Measurements from ENCODE around the gene THSD7B.

Gene THSD7B

GRCh38 chr2:137508739-137509384 is 743.5 kb downstream of the THSD7B start:
- TF ChIP-seq CTCF (IDR thresholded peaks at IDR 0.05; ENCODE audit: control insufficient read depth, insufficient read depth, low read depth, low read length, missing control alignments): no peak
- no peak overlapping the region for H3K4me3 ChIP-seq (ENCODE audit: control insufficient read depth, low read depth, low read length)
- no peak for DNase-seq (ENCODE audit: low read depth)

- no peak for DNase-seq (ENCODE audit: low read depth)
- TF ChIP-seq CTCF (IDR thresholded peaks at IDR 0.05; ENCODE audit: control insufficient read depth, insufficient read depth, low read depth, low read length, missing control alignments): no peak
- no peak overlapping the region for H3K4me3 ChIP-seq (ENCODE audit: control insufficient read depth, low read depth, low read length)
Observed at GRCh38 chr2:137511526-137511925, 746.2 kb downstream of the THSD7B start.

GRCh38 chr2:137521653-137522619 is 756.6 kb downstream of the THSD7B start:
- no peak for DNase-seq (ENCODE audit: low read depth)
- TF ChIP-seq CTCF (IDR thresholded peaks at IDR 0.05; ENCODE audit: control insufficient read depth, insufficient read depth, low read depth, low read length, missing control alignments): no peak
- H3K4me3 ChIP-seq (ENCODE audit: control insufficient read depth, low read depth, low read length): no peak overlapping the region

- no peak overlapping the region for H3K4me3 ChIP-seq (ENCODE audit: control insufficient read depth, low read depth, low read length)
- no peak for DNase-seq (ENCODE audit: low read depth)
- no peak for TF ChIP-seq CTCF (IDR thresholded peaks at IDR 0.05; ENCODE audit: control insufficient read depth, insufficient read depth, low read depth, low read length, missing control alignments)
Observed at GRCh38 chr2:137522620-137523011, 757.3 kb downstream of the THSD7B start.

- H3K4me3 ChIP-seq (ENCODE audit: control insufficient read depth, low read depth, low read length): no peak overlapping the region
- DNase-seq (ENCODE audit: low read depth): no peak
- TF ChIP-seq CTCF (IDR thresholded peaks at IDR 0.05; ENCODE audit: control insufficient read depth, insufficient read depth, low read depth, low read length, missing control alignments): no peak
Observed at GRCh38 chr2:137523931-137524330, 758.6 kb downstream of the THSD7B start.

GRCh38 chr2:137525132-137525531 is 759.8 kb downstream of the THSD7B start:
- H3K4me3 ChIP-seq (ENCODE audit: control insufficient read depth, low read depth, low read length): no peak overlapping the region
- no peak for TF ChIP-seq CTCF (IDR thresholded peaks at IDR 0.05; ENCODE audit: control insufficient read depth, insufficient read depth, low read depth, low read length, missing control alignments)
- no peak for DNase-seq (ENCODE audit: low read depth)

Data from AG09309 (cell line).